Mucosa of stomach (tissue), 1 donor: Measurements from ENCODE around the gene INPP5A.
"Not testable (repeated sequence)": the region's sequence is repeated elsewhere in the genome, so short reads cannot be mapped to it uniquely, and the experiment has no call there.

Experiments used
- H3K27me3 ChIP-seq: one replicate; pipeline ENCODE4 v1.7.0; 2013; ENCODE audit warnings: mild to moderate bottlenecking, low read length; ENCODE audit not compliant: control insufficient read depth, insufficient read depth
- H3K36me3 ChIP-seq: one replicate; pipeline ENCODE4 v1.7.0; 2013; ENCODE audit warnings: low read length; ENCODE audit not compliant: control insufficient read depth, insufficient read depth
- H3K4me1 ChIP-seq: one replicate; pipeline ENCODE4 v1.7.0; 2013; ENCODE audit warnings: mild to moderate bottlenecking, low read length; ENCODE audit not compliant: control insufficient read depth, insufficient read depth
- H3K4me3 ChIP-seq: one replicate; pipeline ENCODE4 v1.7.0; 2013; ENCODE audit warnings: low read length
- H3K9ac ChIP-seq: one replicate; pipeline ENCODE4 v1.7.0; 2013; ENCODE audit warnings: mild to moderate bottlenecking, low read length, moderate library complexity
- H3K9me3 ChIP-seq: one replicate; pipeline ENCODE4 v1.7.0; 2013; ENCODE audit warnings: mild to moderate bottlenecking, low read length, moderate library complexity; ENCODE audit not compliant: control insufficient read depth
- donor health status: Pancreatic carcinoma.

Gene INPP5A

DNA sequence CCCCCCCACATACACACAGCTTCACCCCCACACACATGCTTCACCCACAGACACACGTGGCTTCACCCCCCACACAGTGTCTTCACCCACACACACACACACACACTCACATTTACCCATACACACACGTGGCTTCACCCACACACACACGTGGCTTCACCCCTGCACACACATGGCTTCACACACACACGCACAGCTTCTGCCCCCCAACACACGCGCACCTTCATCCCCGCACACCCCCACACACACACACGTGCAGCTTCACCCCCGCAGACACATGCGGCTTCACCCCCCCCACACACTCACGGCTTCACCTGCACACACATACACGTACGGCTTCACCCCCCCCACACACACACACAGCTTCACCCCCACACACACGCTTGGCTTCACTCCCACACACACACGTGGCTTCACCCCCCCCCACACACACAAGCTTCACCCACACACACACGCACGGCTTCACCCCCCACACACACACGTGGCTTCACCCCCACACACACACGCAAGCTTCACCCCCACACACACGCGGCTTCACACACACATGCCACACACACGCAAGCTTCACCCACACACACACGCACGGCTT lies 165.9 kb downstream of the INPP5A start:
- Histone ChIP-seq H3K9ac (no peak overlapping the region), H3K4me3 (no peak overlapping the region), H3K9me3 (no peaks in the 10 kb centered on the region), H3K27me3 (no peaks in the 10 kb centered on the region), H3K36me3 (peaks cover 5% of the 10 kb centered on the region), H3K4me1 (peaks cover 44% of the 10 kb centered on the region)

DNA sequence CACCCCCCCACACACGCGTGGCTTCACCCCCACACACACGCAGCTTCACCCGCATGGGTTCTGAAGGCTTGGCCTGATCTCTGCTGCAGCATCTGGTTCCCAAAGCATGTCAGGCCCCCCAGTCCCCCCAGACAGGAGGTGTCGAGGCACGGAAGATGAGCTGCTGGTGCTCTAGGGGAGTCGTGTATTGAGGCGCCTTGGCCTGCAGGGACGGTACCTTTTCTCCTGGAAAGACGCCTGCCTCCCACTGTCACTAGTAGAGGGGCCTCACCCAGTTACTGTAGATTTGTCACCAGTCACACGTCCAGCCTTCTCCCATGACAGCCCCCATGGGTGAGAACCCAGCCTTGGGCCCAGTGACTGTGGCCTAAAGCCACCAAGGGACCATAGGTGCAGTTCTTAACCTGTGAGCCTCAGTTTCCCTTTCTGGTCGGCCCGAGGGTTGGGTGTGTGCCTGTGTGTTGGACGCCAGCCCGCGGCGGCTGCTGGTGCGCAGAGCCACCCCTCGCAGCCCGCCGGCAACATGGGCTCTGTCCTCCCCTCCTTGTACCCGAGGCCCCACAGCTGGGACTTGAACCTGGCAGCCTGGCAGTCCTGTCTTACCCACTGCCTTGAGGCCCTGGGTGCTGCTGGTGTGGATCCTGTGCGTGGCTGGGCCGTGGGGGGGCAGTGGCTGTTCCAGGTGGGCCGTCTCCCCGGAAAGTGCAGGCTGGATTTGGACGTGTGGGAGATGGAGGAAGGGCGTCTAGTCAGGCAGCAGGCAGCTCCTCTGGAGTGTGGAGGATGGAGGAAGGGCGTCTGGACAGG lies 166.6 kb downstream of the INPP5A start:
- H3K27me3 ChIP-seq: no peaks in the 10 kb centered on the region
- peaks cover 5% of the 10 kb centered on the region for H3K36me3 ChIP-seq
- no peak overlapping the region for H3K4me3 ChIP-seq
- no peaks in the 10 kb centered on the region for H3K9me3 ChIP-seq
- H3K4me1 ChIP-seq: peaks cover 50% of the 10 kb centered on the region
- no peak overlapping the region for H3K9ac ChIP-seq

DNA sequence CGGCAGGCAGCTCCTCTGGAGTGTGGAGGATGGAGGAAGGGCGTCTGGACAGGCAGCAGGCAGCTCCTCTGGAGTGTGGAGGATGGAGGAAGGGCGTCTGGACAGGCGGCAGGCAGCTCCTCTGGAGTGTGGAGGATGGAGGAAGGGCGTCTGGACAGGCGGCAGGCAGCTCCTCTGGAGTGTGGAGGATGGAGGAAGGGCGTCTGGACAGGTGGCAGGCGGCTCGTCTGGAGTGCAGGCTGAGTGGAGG lies 167.2 kb downstream of the INPP5A start:
- not testable (repeated sequence) for H3K36me3 ChIP-seq

DNA sequence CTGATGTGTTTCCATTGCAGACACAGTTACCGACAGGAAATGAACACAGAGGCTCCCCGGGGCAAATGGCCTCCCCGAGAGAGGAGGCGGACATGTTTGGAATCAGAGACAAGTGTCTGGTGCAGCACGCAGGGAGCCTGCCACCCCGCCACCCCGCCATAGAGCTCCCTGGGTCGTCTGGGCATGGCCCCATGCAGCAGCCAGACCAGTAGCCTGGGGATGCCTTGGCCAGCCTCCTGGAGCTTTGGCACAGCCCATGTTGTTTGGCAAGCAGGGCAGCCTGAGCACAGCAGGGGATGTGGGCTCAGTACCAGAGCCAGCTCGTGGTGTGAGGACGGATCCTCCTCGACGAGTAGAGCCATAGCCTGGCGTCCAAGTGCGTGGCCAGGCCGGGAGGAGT lies 167.6 kb downstream of the INPP5A start:
- Histone ChIP-seq H3K9ac (no peak overlapping the region), H3K27me3 (no peaks in the 10 kb centered on the region), H3K36me3 (peaks cover 5% of the 10 kb centered on the region), H3K9me3 (no peaks in the 10 kb centered on the region), H3K4me3 (no peak overlapping the region), H3K4me1 (peaks cover 52% of the 10 kb centered on the region)

More for the DNA sequence above, 167.2 kb downstream of the INPP5A start:
- not testable (repeated sequence) for H3K4me3 ChIP-seq, H3K27me3 ChIP-seq, H3K9me3 ChIP-seq, H3K9ac ChIP-seq
- H3K4me1 ChIP-seq: peaks cover 52% of the 10 kb centered on the region

DNA sequence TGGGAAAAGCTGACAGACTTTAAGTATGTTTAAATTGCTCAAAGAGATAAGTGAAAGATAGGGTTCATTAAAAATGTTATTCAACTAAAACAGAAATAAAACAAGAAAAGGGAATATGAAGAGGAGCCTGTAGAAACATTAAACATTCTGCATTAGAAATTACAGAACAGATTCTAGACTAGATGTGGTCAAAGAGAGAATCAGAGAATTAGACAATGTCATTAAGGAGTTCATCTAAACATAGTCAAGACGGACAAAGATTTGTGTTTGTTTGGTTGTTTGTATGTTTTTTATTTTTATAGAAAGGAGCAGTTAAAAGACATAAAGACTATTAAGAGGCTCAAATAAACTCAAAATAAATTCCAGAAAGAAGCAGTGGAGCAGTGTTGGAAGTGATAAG lies 168.4 kb downstream of the INPP5A start:
- Histone ChIP-seq H3K27me3 (no peaks in the 10 kb centered on the region), H3K4me1 (peaks cover 51% of the 10 kb centered on the region), H3K4me3 (no peak overlapping the region), H3K36me3 (peaks cover 5% of the 10 kb centered on the region), H3K9ac (no peak overlapping the region), H3K9me3 (no peaks in the 10 kb centered on the region)

DNA sequence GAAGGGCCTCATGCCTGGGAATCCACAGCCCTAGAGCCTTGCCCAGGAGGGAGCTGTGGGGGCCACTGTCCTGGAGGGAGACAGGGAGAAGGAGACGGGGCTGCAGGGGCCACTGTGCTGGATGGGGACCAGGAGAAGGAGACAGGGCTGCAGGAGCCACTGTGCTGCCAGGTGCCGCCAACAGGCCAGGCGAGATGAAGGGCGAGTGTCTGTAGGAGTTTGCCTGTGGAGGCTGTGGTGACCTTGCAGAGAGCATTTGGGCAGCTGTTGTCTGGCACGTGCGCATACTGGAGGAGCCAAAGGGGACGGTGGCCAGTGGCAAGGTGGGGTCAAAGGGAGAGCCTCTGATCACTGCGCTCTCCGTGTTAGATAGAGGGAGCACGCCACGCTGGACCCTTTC lies 169.1 kb downstream of the INPP5A start:
- Histone ChIP-seq H3K4me3 (no peak overlapping the region), H3K9me3 (no peaks in the 10 kb centered on the region), H3K27me3 (no peaks in the 10 kb centered on the region), H3K9ac (no peak overlapping the region), H3K36me3 (peaks cover 5% of the 10 kb centered on the region), H3K4me1 (peaks cover 51% of the 10 kb centered on the region)

DNA sequence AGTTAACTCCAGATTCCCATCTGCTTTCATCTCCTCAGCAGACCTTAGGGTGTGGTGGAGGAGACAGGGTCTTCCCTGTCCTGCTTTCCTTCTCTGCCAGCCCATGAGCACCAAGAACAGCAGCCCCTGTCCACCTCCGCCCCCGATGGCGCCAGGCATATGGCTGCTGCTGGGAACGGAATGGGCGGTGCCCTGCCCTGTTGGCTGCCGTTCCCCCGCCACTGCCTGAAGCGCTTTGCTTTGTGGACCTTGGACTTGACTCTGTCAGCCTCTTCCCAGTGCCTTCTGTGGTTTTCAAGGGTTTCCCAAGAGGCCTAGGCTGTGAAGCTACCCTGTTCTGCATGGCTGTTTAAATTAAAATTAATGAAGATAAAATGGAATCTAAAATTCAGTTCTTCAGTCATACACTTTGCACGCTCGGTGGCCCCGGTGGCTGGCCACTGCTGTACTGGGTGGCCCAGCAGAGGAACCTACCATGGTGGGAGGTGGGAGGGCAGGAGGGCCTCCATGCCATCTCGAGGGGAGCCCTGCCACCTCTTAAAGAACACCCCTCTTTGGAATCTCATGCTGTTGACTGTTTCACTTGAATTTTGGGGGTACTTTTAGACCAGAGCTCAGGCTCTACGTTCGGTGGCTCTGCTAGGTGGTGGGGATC lies 169.7 kb downstream of the INPP5A start:
- Histone ChIP-seq H3K27me3 (no peaks in the 10 kb centered on the region), H3K9me3 (no peaks in the 10 kb centered on the region), H3K9ac (no peak overlapping the region), H3K36me3 (peaks cover 5% of the 10 kb centered on the region), H3K4me3 (no peak overlapping the region), H3K4me1 (peaks cover 52% of the 10 kb centered on the region)

DNA sequence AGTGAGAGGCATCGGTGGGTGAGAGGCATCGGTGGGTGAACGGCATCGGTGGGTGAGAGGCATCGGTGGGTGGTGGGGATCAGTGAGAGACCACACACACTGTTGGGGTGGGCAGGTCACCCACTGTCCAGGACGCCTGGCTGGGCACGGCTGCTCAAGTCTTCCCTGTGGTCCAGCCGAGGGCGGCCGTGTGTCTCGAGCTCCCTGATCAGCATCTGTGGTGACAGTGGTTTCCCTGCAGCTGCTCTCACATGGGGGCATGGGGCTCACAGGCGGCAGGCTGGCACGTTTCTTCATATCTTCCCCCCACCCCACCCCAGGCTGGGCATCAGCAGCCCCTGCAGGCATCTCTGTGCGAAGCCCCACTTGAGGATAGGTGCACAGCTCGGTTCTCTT lies 170.2 kb downstream of the INPP5A start:
- Histone ChIP-seq H3K4me1 (peaks cover 52% of the 10 kb centered on the region), H3K36me3 (peaks cover 5% of the 10 kb centered on the region), H3K4me3 (no peak overlapping the region), H3K27me3 (no peaks in the 10 kb centered on the region), H3K9me3 (no peaks in the 10 kb centered on the region), H3K9ac (no peak overlapping the region)

DNA sequence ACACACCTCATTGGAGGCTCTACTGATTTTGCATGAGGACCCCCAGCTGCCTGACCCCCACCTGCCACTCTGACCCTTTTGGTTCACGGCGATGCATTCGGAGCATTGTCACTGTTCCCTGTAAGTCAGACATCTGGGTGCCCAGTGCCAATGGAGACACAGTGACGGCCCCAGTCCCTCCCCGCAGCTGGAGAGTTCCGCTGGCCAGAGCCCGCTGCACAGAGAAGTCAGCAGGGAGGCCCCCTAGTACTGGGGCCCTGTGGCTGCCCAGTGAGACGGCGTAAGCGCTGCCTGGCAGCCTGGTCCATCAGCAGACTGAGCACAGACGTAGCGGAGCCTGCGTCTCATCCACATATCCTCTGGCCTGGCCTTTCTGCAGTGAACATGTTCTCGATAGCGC lies 170.9 kb downstream of the INPP5A start:
- Histone ChIP-seq H3K36me3 (peaks cover 5% of the 10 kb centered on the region), H3K27me3 (no peaks in the 10 kb centered on the region), H3K9ac (no peak overlapping the region), H3K4me1 (peaks cover 58% of the 10 kb centered on the region), H3K9me3 (no peaks in the 10 kb centered on the region), H3K4me3 (no peak overlapping the region)

DNA sequence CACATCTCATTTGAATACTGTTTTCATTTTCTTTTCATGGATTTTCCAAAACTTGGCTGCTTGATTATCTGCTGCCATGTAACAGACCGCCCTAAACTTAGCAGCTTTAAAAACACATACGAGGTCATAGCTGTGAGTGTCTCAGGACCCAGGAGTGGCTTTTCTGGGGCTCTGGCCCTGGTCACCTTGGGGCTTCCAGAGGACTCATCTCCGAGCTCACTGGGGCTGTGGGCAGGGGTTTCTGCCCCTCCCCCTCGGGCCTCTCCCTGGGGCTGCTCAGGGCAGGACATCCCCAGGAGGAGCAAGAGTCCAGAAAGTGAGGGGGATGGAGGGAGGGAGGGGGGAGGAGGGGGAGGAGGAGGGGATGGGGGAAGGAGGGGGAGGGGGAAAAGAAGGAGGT lies 171.3 kb downstream of the INPP5A start:
- no peak overlapping the region for H3K4me3 ChIP-seq
- peaks cover 63% of the 10 kb centered on the region for H3K4me1 ChIP-seq
- no peaks in the 10 kb centered on the region for H3K9me3 ChIP-seq
- no peaks in the 10 kb centered on the region for H3K27me3 ChIP-seq
- H3K36me3 ChIP-seq: peaks cover 5% of the 10 kb centered on the region
- H3K9ac ChIP-seq: no peak overlapping the region

DNA sequence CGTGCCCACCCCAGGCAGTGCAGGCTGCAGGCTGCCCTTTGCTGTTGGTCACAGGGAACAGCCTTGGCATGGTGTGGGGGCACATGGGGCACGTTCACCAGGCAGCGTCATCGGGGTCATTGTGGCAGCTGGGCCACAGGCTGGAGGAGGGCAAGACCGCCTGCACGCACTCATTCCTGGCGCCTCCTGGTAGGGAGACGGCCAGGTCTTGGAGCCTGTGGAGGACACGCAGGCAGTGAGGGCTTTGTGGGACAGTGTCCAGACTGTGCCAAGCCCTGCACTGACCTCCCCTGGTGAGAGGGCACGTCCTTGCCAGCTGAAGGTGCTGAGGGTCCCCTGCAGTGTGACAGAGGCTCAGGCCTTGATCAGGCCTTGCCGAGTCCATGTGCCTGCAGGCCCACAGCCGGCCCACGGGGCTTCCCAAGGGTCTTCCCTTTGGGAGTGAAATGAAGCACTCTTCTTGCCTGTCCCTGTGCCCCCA lies 171.9 kb downstream of the INPP5A start:
- no peak overlapping the region for H3K4me3 ChIP-seq
- peaks cover 5% of the 10 kb centered on the region for H3K36me3 ChIP-seq
- H3K27me3 ChIP-seq: no peaks in the 10 kb centered on the region
- H3K4me1 ChIP-seq: peaks cover 69% of the 10 kb centered on the region
- no peak overlapping the region for H3K9ac ChIP-seq
- no peaks in the 10 kb centered on the region for H3K9me3 ChIP-seq

DNA sequence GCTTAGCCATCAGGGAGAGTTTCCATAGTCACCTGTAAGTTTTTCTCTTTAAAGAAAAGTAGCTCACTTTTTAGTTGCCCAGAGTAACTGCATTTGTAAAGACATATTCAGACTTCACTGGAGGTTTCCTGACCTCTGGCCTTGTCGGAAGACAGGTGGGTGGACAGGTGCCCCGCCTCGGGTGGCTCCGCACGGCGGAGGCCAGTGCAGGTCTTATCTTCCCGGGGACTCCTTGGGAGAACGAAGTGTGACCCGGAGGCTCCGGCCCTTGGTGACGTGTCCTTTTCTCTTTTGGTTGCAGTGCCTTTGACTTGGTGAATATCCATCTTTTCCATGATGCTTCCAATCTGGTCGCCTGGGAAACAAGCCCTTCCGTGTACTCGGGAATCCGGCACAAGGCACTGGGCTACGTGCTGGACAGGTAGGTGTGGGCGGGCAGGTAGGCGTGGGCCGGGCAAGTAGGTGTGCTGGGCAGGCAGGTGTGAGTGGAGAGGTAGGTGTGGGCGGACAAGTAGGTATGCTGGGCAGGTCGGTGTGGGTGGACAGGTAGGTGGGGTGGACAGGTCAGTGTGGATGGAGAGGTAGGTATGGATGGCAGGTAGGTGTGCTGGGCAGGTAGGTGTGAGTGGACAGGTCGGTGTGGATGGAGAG lies 172.6 kb downstream of the INPP5A start:
- Histone ChIP-seq H3K36me3 (peaks cover 5% of the 10 kb centered on the region), H3K4me3 (no peak overlapping the region), H3K4me1 (peaks cover 73% of the 10 kb centered on the region), H3K27me3 (no peaks in the 10 kb centered on the region), H3K9me3 (no peaks in the 10 kb centered on the region), H3K9ac (no peak overlapping the region)
